ENCODE measurements around the gene LGI4.

DNA sequence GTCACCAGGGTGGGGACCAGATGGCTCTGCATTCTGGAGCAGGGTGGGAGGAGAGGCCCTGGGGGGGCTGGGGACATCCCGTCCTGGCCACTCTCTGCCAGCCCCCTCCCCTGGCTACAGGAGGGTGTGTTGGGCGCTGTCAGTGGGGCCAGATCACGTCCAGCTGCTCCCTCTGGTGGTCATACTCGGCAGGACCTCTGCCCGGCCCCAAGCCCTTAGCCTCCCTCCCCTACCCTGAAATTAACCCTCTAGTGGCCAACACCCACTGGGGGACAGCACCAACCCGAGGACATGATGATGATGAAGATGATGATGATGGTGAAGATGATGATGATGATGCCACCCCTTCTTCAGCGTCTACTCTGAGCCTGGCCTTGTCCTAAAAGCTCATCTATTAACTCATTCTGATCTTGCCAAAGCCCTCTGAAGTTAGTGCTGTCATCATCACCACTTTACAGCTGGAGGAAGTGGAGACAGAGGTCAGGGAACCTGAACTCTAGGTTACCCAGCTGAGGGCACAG is 590 bp upstream of the LGI4 start:
- TF ChIP-seq, protein P1, sequence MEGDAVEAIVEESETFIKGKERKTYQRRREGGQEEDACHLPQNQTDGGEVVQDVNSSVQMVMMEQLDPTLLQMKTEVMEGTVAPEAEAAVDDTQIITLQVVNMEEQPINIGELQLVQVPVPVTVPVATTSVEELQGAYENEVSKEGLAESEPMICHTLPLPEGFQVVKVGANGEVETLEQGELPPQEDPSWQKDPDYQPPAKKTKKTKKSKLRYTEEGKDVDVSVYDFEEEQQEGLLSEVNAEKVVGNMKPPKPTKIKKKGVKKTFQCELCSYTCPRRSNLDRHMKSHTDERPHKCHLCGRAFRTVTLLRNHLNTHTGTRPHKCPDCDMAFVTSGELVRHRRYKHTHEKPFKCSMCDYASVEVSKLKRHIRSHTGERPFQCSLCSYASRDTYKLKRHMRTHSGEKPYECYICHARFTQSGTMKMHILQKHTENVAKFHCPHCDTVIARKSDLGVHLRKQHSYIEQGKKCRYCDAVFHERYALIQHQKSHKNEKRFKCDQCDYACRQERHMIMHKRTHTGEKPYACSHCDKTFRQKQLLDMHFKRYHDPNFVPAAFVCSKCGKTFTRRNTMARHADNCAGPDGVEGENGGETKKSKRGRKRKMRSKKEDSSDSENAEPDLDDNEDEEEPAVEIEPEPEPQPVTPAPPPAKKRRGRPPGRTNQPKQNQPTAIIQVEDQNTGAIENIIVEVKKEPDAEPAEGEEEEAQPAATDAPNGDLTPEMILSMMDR (IDR thresholded peaks at IDR 0.05; ENCODE audit: low read length) = peak; percentile 87
- TF ChIP-seq EZH2 (optimal IDR thresholded peaks at IDR 0.05; ENCODE audit: low read depth, low read length) = no peak
